Ovary (tissue), 3 donors: Measurements from ENCODE around the gene PANK4.

Source experiments
- EP300 ChIP-seq: sonication (generic); formaldehyde crosslinking; IDR thresholded peaks from one replicate; pipeline ENCODE4 v1.6.1; 2017; ENCODE audit warnings: antibody characterized with exemption
- POLR2A ChIP-seq: fragments of 450-650 bp; IDR thresholded peaks from one replicate; pipeline ENCODE4 v1.6.1; 2017; ENCODE audit warnings: antibody characterized with exemption, mild to moderate bottlenecking, moderate library complexity
- TF ChIP-seq, protein P1 (sequence below), 3 donors: fragments of 450-650 bp in 2 of 3; fragments of 200-600 bp in 1 of 3; IDR thresholded peaks; one replicate each; pipeline versions ENCODE4 v1.5.1 to v1.8.0; 2016 to 2022; ENCODE audit warnings: antibody characterized with exemption in 3 of 3, mild to moderate bottlenecking in 1 of 3
- donor health status: DM: no; HTN: no; CAD: no.

DNA sequence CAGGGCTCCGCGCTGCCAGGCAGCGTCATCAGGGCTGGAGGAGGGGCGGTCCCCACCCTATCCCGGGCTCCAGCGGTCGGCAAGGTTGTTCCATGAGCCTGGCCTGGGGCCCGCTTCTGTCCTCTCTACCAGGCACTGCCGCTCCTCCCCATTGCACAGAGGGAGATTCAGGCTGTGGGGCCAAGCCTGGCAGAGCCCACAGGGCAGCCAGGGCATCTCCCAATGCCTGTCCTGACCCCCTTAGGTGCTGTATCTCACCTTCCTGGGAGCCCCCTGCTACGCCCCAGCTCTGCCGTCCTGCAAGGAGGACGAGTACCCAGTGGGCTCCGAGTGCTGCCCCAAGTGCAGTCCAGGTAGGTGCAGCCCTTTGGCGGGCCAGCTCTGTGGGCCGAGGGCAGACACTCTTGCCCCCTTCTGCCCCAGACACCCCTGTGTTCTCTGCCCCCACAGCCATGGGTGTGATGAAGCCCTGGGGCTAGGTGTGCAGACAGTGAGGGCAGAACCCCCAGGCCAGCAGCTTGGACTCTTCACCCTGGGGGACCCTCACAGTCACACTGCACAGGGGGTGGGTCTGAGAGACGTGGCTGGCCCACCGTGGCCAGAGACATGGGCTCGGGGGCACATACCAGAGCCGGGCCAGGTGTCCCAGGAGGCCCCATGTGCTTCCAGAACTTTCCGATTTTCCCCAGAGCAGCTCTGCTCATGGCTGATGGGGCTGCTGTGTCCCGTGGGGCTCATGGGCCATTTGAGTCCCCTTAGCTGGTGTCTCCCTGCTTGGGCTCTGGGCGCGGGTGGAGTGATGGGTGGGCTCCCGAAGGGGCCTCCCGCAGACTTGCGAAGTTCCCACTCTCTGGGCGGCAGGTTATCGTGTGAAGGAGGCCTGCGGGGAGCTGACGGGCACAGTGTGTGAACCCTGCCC is 31.3 kb upstream of the PANK4 start:
- TF ChIP-seq POLR2A = no peak
- TF ChIP-seq, protein P1, sequence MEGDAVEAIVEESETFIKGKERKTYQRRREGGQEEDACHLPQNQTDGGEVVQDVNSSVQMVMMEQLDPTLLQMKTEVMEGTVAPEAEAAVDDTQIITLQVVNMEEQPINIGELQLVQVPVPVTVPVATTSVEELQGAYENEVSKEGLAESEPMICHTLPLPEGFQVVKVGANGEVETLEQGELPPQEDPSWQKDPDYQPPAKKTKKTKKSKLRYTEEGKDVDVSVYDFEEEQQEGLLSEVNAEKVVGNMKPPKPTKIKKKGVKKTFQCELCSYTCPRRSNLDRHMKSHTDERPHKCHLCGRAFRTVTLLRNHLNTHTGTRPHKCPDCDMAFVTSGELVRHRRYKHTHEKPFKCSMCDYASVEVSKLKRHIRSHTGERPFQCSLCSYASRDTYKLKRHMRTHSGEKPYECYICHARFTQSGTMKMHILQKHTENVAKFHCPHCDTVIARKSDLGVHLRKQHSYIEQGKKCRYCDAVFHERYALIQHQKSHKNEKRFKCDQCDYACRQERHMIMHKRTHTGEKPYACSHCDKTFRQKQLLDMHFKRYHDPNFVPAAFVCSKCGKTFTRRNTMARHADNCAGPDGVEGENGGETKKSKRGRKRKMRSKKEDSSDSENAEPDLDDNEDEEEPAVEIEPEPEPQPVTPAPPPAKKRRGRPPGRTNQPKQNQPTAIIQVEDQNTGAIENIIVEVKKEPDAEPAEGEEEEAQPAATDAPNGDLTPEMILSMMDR (IDR thresholded peaks at IDR 0.05) = no peak
- no peak for TF ChIP-seq EP300
